ENCODE results near the gene SPANXN2.

DNA sequence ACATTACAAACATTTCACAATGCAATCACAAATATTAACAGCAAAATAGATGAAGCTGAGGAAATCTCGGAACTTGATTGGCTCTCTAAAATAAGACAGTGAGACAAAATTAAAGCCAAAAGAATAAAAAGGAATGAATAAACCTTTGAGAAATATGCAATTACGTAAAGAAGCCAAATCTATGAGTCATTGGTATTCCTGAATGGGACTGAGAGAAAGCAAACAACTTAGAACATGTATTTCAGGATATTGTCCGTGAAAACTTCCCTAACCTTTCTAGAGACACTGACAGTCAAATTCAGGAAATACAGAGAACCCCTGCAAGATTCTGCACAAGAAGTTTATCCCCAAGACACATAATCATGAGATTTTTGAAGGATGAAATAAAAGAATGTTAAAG, 48.4 kb upstream of the SPANXN2 start:
- no peak for TF ChIP-seq CTCF (IDR thresholded peaks at IDR 0.05)
- TF ChIP-seq POLR2A (IDR thresholded peaks at IDR 0.05) = no peak

Data from Peyer's patch (tissue), 4 donors.